ENCODE data around the gene ZBTB24.

ZBTB24 gene

GRCh38 chr6:109488001-109488400, 5.0 kb upstream of the ZBTB24 start:
- H3K4me1 ChIP-seq (ENCODE audit: control insufficient read depth in 1 of 2, insufficient read depth in 1 of 2, low read depth in 1 of 2, low read length in 1 of 2) = peaks cover 4 to 5% of the 10 kb centered on the region in 2 experiments
- H3K9me3 ChIP-seq = no peaks in the 10 kb centered on the region
- H3K4me3 ChIP-seq (ENCODE audit: low read depth in 1 of 2, low read length in 1 of 2) = no peak overlapping the region
- H3K27ac ChIP-seq = no peak overlapping the region
- no peaks in the 10 kb centered on the region for H3K36me3 ChIP-seq
- H3K27me3 ChIP-seq = no peaks in the 10 kb centered on the region
- TF ChIP-seq CTCF (IDR thresholded peaks at IDR 0.05) = no peak

- no peaks in the 10 kb centered on the region for H3K36me3 ChIP-seq
- no peak for TF ChIP-seq CTCF (IDR thresholded peaks at IDR 0.05)
- H3K4me3 ChIP-seq (ENCODE audit: low read depth in 1 of 2, low read length in 1 of 2) = no peak overlapping the region
- H3K27me3 ChIP-seq = no peaks in the 10 kb centered on the region
- H3K27ac ChIP-seq = no peak overlapping the region
- H3K9me3 ChIP-seq = no peaks in the 10 kb centered on the region
- peaks cover 19 to 22% of the 10 kb centered on the region in 2 experiments for H3K4me1 ChIP-seq (ENCODE audit: control insufficient read depth in 1 of 2, insufficient read depth in 1 of 2, low read depth in 1 of 2, low read length in 1 of 2)
These were observed 3.0 kb upstream of the ZBTB24 start for GRCh38 chr6:109486068-109486467.

GRCh38 chr6:109485266-109485935, 2.4 kb upstream of the ZBTB24 start:
- peaks cover 26 to 29% of the 10 kb centered on the region in 2 experiments for H3K4me1 ChIP-seq (ENCODE audit: control insufficient read depth in 1 of 2, insufficient read depth in 1 of 2, low read depth in 1 of 2, low read length in 1 of 2)
- H3K9me3 ChIP-seq = no peaks in the 10 kb centered on the region
- no peak overlapping the region for H3K4me3 ChIP-seq (ENCODE audit: low read depth in 1 of 2, low read length in 1 of 2)
- H3K36me3 ChIP-seq = no peaks in the 10 kb centered on the region
- H3K27me3 ChIP-seq = no peaks in the 10 kb centered on the region
- no peak overlapping the region for H3K27ac ChIP-seq
- TF ChIP-seq CTCF (IDR thresholded peaks at IDR 0.05) = no peak

GRCh38 chr6:109484122-109484521, 1.1 kb upstream of the ZBTB24 start:
- no peaks in the 10 kb centered on the region for H3K36me3 ChIP-seq
- TF ChIP-seq CTCF (IDR thresholded peaks at IDR 0.05) = no peak
- no peak overlapping the region for H3K27ac ChIP-seq
- H3K9me3 ChIP-seq = no peaks in the 10 kb centered on the region
- peaks cover 26 to 37% of the 10 kb centered on the region in 2 experiments for H3K4me1 ChIP-seq (ENCODE audit: control insufficient read depth in 1 of 2, insufficient read depth in 1 of 2, low read depth in 1 of 2, low read length in 1 of 2)
- no peaks in the 10 kb centered on the region for H3K27me3 ChIP-seq
- peak overlapping the region; percentile 61 to 63 for H3K4me3 ChIP-seq (ENCODE audit: low read depth in 1 of 2, low read length in 1 of 2)

GRCh38 chr6:109483735-109484057, 677 bp upstream of the ZBTB24 start:
- H3K27ac ChIP-seq = peak overlapping the region; percentile 89
- H3K9me3 ChIP-seq = no peaks in the 10 kb centered on the region
- peaks cover 26 to 40% of the 10 kb centered on the region in 2 experiments for H3K4me1 ChIP-seq (ENCODE audit: control insufficient read depth in 1 of 2, insufficient read depth in 1 of 2, low read depth in 1 of 2, low read length in 1 of 2)
- no peak for TF ChIP-seq CTCF (IDR thresholded peaks at IDR 0.05)
- H3K27me3 ChIP-seq = no peaks in the 10 kb centered on the region
- H3K36me3 ChIP-seq = no peaks in the 10 kb centered on the region
- H3K4me3 ChIP-seq (ENCODE audit: low read depth in 1 of 2, low read length in 1 of 2) = peak overlapping the region; percentile 61 to 63
